H1 (cell line): Measurements from ENCODE around the gene NEGR1. TPM values are rescaled to one million over a fixed set of nuclear protein-coding genes. Genes with fewer than 3 reads are reported as not detected.

Experiments used
- CTCF ChIA-PET: fragments of 300-600 bp; sonication (Branson Sonifier 250); formaldehyde crosslinking; loops from one replicate; lab custom pipeline; 2021; ENCODE audit not compliant: partially characterized antibody; lab: Charles Lee
- POLR2A ChIA-PET: fragments of 300-600 bp; sonication (Branson Sonifier 250); formaldehyde crosslinking; loops from one replicate; lab custom pipeline; 2021; ENCODE audit warnings: inconsistent platforms; ENCODE audit not compliant: partially characterized antibody; lab: Charles Lee
- DNase-seq, 2 experiments: peaks; one replicate each; pipeline versions ENCODE4 v3.0.0 to v3.0.0-alpha.2; 2010 to 2022; ENCODE audit warnings: low spot score in 2 of 2, low read depth in 1 of 2, mixed read lengths in 1 of 2
- FAIRE-seq: peaks from 2 replicates; lab custom pipeline; 2011; peaks lifted over from hg19 to GRCh38; lab: Jason Lieb, UNC
- H2AFZ ChIP-seq: 2 replicates; pipeline ENCODE4 v1.8.1; 2012; ENCODE audit warnings: low read length, inconsistent platforms
- H2AK5ac ChIP-seq: 2 replicates; pipeline ENCODE4 v1.6.1; 2013; ENCODE audit warnings: low read depth, low read length
- H2BK120ac ChIP-seq: replicated peaks from 2 replicates; pipeline ENCODE3; 2013; ENCODE audit warnings: low read depth, low read length, inconsistent platforms
- H2BK12ac ChIP-seq: 2 replicates; pipeline ENCODE4 v1.6.1; 2013; ENCODE audit warnings: low read depth, low read length
- H2BK15ac ChIP-seq: 2 replicates; pipeline ENCODE4 v1.6.1; 2013; ENCODE audit warnings: low read length
- H2BK20ac ChIP-seq: 2 replicates; pipeline ENCODE4 v1.6.1; 2013; ENCODE audit warnings: low read length
- H2BK5ac ChIP-seq: 2 replicates; pipeline ENCODE4 v1.6.1; 2013; ENCODE audit warnings: low read depth, low read length
- H3K14ac ChIP-seq: 2 replicates; pipeline ENCODE4 v1.6.1; 2013; ENCODE audit warnings: inconsistent platforms; ENCODE audit not compliant: insufficient read length
- H3K18ac ChIP-seq: 2 replicates; pipeline ENCODE4 v1.6.1; 2013; ENCODE audit warnings: low read length; ENCODE audit errors: extremely low read depth
- H3K23ac ChIP-seq: 2 replicates; pipeline ENCODE4 v1.6.1; 2013; ENCODE audit warnings: inconsistent platforms; ENCODE audit not compliant: insufficient read length
- H3K23me2 ChIP-seq: 2 replicates; pipeline ENCODE4 v1.6.1; 2013; ENCODE audit warnings: low read depth, low read length
- H3K27ac ChIP-seq: 2 replicates; pipeline ENCODE4 v1.6.1; 2011; ENCODE audit warnings: low read depth, low read length, inconsistent platforms
- H3K27me3 ChIP-seq, 4 experiments: replicated peaks in 1 of 4; 1 replicate in 1 of 4; 2 replicates in 3 of 4; pipeline versions ENCODE4 v1.6.1 to v1.8.1; 2011 to 2013; ENCODE audit warnings: low read length in 3 of 4, mild to moderate bottlenecking in 3 of 4, inconsistent platforms in 2 of 4, mixed read lengths in 2 of 4, moderate library complexity in 1 of 4; ENCODE audit not compliant: control insufficient read depth in 3 of 4, insufficient read depth in 3 of 4; ENCODE audit errors: extremely low read depth in 1 of 4
- H3K36me3 ChIP-seq, 4 experiments: 2 replicates each; pipeline versions ENCODE4 v1.6.1 to v1.8.1; 2011 to 2013; ENCODE audit warnings: mild to moderate bottlenecking in 4 of 4, low read length in 3 of 4, moderate library complexity in 2 of 4, control low read depth in 1 of 4, inconsistent platforms in 1 of 4; ENCODE audit not compliant: insufficient read depth in 4 of 4, control insufficient read depth in 2 of 4
- H3K4ac ChIP-seq: replicated peaks from 2 replicates; pipeline ENCODE3; 2013; ENCODE audit warnings: low read length, low read depth, mixed read lengths, inconsistent platforms; ENCODE audit not compliant: insufficient read length
- H3K4me1 ChIP-seq, 4 experiments: replicated peaks in 1 of 4; 1 replicate in 1 of 4; 2 replicates in 3 of 4; pipeline versions ENCODE4 v1.6.1 to v1.8.1; 2011 to 2013; ENCODE audit warnings: low read length in 3 of 4, inconsistent platforms in 2 of 4, mixed read lengths in 1 of 4; ENCODE audit not compliant: insufficient read depth in 4 of 4, control insufficient read depth in 3 of 4
- H3K4me2 ChIP-seq, 2 experiments: 2 replicates each; pipeline versions ENCODE4 v1.6.1 to v1.8.1; 2011 to 2013; ENCODE audit warnings: low read depth in 2 of 2, low read length in 2 of 2, control low read depth in 1 of 2, inconsistent platforms in 1 of 2, mild to moderate bottlenecking in 1 of 2; ENCODE audit not compliant: insufficient read depth in 1 of 2
- H3K4me3 ChIP-seq, 4 experiments: fragments of 200-600, 300-600 bp in 1 of 4; sonication (generic), shearing (Covaris generic), sonication (Bioruptor Twin) in 1 of 4; 2 replicates each; pipeline versions ENCODE4 v1.5.1 to v1.8.1; 2011 to 2016; ENCODE audit warnings: low read length in 4 of 4, low read depth in 3 of 4, control low read depth in 2 of 4, inconsistent platforms in 2 of 4, mild to moderate bottlenecking in 2 of 4, mixed read lengths in 1 of 4, moderate library complexity in 1 of 4; ENCODE audit not compliant: insufficient read depth in 2 of 4; ENCODE audit errors: extremely low read depth in 1 of 4
- H3K56ac ChIP-seq: replicated peaks from 2 replicates; pipeline ENCODE3; 2013; ENCODE audit warnings: low read depth, mild to moderate bottlenecking, mixed read lengths, low read length, inconsistent platforms; ENCODE audit not compliant: insufficient read length
- H3K79me1 ChIP-seq: 2 replicates; pipeline ENCODE4 v1.6.1; 2013; ENCODE audit warnings: low read depth, low read length, control low read depth
- H3K79me2 ChIP-seq, 2 experiments: 2 replicates each; pipeline versions ENCODE4 v1.6.1 to v1.8.1; 2012 to 2013; ENCODE audit warnings: low read length in 2 of 2, mild to moderate bottlenecking in 2 of 2, inconsistent platforms in 1 of 2; ENCODE audit not compliant: insufficient read depth in 2 of 2, control insufficient read depth in 1 of 2
- H3K9ac ChIP-seq, 4 experiments: replicated peaks in 1 of 4; 1 replicate in 1 of 4; 2 replicates in 3 of 4; pipeline versions ENCODE4 v1.6.1 to v1.8.1; 2011 to 2013; ENCODE audit warnings: low read depth in 3 of 4, low read length in 3 of 4, control low read depth in 2 of 4, mild to moderate bottlenecking in 2 of 4, moderate library complexity in 2 of 4, inconsistent platforms in 1 of 4; ENCODE audit errors: extremely low read depth in 1 of 4
- H3K9me3 ChIP-seq, 2 experiments: 2 replicates each; pipeline versions ENCODE4 v1.6.1 to v1.8.1; 2012 to 2013; ENCODE audit warnings: mild to moderate bottlenecking in 2 of 2, moderate library complexity in 2 of 2, control low read depth in 1 of 2, inconsistent platforms in 1 of 2, low read depth in 1 of 2, low read length in 1 of 2, mixed read lengths in 1 of 2; ENCODE audit not compliant: insufficient read depth in 2 of 2
- H4K20me1 ChIP-seq, 2 experiments: replicated peaks in 1 of 2; 2 replicates each; pipeline versions ENCODE3 to v1.8.1; 2011 to 2013; ENCODE audit warnings: inconsistent platforms in 2 of 2, low read length in 2 of 2, mild to moderate bottlenecking in 1 of 2; ENCODE audit not compliant: insufficient read depth in 2 of 2, control insufficient read depth in 1 of 2
- H4K5ac ChIP-seq: 2 replicates; pipeline ENCODE4 v1.6.1; 2013; ENCODE audit warnings: low read length, low read depth, mixed read lengths, inconsistent platforms; ENCODE audit not compliant: insufficient read length
- H4K8ac ChIP-seq: 2 replicates; pipeline ENCODE4 v1.8.0; 2013; ENCODE audit warnings: mild to moderate bottlenecking, moderate library complexity, low read length, inconsistent platforms; ENCODE audit not compliant: insufficient read depth; ENCODE audit errors: extremely low read depth
- H4K91ac ChIP-seq: replicated peaks from 2 replicates; pipeline ENCODE3; 2013; ENCODE audit warnings: low read length, mixed read lengths, inconsistent platforms; ENCODE audit not compliant: insufficient read length
- CTCF ChIP-seq, 3 experiments: IDR thresholded peaks; 1 replicate in 2 of 3; 2 replicates in 1 of 3; pipeline versions ENCODE4 v1.5.1 to v1.6.1; 2011; ENCODE audit warnings: low read length in 3 of 3, mild to moderate bottlenecking in 3 of 3, inconsistent platforms in 2 of 3, low read depth in 1 of 3, moderate library complexity in 1 of 3; ENCODE audit not compliant: insufficient read depth in 1 of 3; ENCODE audit errors: control extremely low read depth in 1 of 3
- RAD21 ChIP-seq, 2 experiments: IDR thresholded peaks in 1 of 2; conservative IDR thresholded peaks in 1 of 2; 2 replicates each; pipeline ENCODE4 v1.6.1; 2011; ENCODE audit warnings: low read depth in 2 of 2, low read length in 2 of 2, improper control_type of control experiment in 1 of 2, inconsistent platforms in 1 of 2, mild to moderate bottlenecking in 1 of 2, moderate library complexity in 1 of 2
- SP4 ChIP-seq: IDR thresholded peaks from 2 replicates; pipeline ENCODE4 v1.6.1; 2012; ENCODE audit warnings: low read length, inconsistent platforms
- polyA plus RNA-seq, 7 experiments: library from polyadenylated mRNA; depleted of rRNA in 3 of 7; stranded (reverse) in 5 of 7; unstranded in 2 of 7; fragments of >200 nt in 5 of 7; fragments of 200-250 nt in 2 of 7; gene quantifications; 1 replicate in 5 of 7; 2 replicates in 1 of 7; 4 replicates in 1 of 7; pipeline versions ENCODE4 v1.2.1 to v1.2.3, GENCODE V29; 2011 to 2013; ENCODE audit warnings: missing spikeins in 2 of 7, mixed read lengths in 2 of 7
- total RNA-seq: library from RNA; stranded (reverse); fragmentation: NEBNext Ultra II Directional; extraction: Animal tissue kit (Norgen Biotek cat#: 25700); gene quantifications from 2 replicates; pipeline ENCODE4 v1.2.1, GENCODE V29; 2021

Gene NEGR1
- total and polyA plus RNA-seq, 2 of the 8 experiments (the other 6 are each of a cell fraction or from before 2014, with no cell fraction given): 0.71 to 1.3 TPM

- H4K8ac ChIP-seq: no peak overlapping the region
- no peak overlapping the region for H3K9ac ChIP-seq
- H3K79me2 ChIP-seq: no peaks in the 10 kb centered on the region
- H3K23ac ChIP-seq: no peak overlapping the region
- H3K56ac ChIP-seq: no peak overlapping the region
- no peak overlapping the region for H2BK20ac ChIP-seq
- no peak overlapping the region for H4K91ac ChIP-seq
- H3K4me3 ChIP-seq: no peak overlapping the region
- H3K27me3 ChIP-seq: no peaks in the 10 kb centered on the region
- no peak overlapping the region for H2AK5ac ChIP-seq
- no peak overlapping the region for H2AFZ ChIP-seq
- H3K79me1 ChIP-seq: no peaks in the 10 kb centered on the region
- no peak overlapping the region for H2BK120ac ChIP-seq
- H2BK5ac ChIP-seq: no peak overlapping the region
- H2BK15ac ChIP-seq: no peak overlapping the region
- TF ChIP-seq CTCF (IDR thresholded peaks at IDR 0.05; ENCODE audit: control extremely low read depth in 1 of 3, insufficient read depth in 1 of 3, low read depth in 1 of 3, low read length in 3 of 3) (peak in 1 of 3 experiments; percentile 28; a peak in 2 of 4 replicates), RAD21 (IDR thresholded peaks at IDR 0.05 in 1 of 2, conservative IDR thresholded peaks at IDR 0.05 in 1 of 2; ENCODE audit: low read depth in 2 of 2, low read length in 2 of 2) (peak; percentile 19 to 36; a peak in 3 of 4 replicates), SP4 (no peak)
- no peak overlapping the region for H2BK12ac ChIP-seq
- H3K4me2 ChIP-seq: no peak overlapping the region
- no peak overlapping the region for H3K18ac ChIP-seq
- H3K4me1 ChIP-seq: no peaks in the 10 kb centered on the region
- no peaks in the 10 kb centered on the region for H3K36me3 ChIP-seq
- POLR2A ChIA-PET: no interaction called here
- DNase-seq (no peak), FAIRE-seq (no peak)
- H3K14ac ChIP-seq: no peak overlapping the region
- H3K23me2 ChIP-seq: no peaks in the 10 kb centered on the region; the same call in 1 of the 2 replicates
- H4K20me1 ChIP-seq: no peaks in the 10 kb centered on the region
- H3K4ac ChIP-seq: no peak overlapping the region
- H4K5ac ChIP-seq: no peak overlapping the region
- CTCF ChIA-PET: interaction anchor here (0.9 to 1.8 kb wide), 2 partner anchors 11 to 22 kb away, joined by 4 to 6 read pairs; no protein-coding TSS in a partner anchor
- no peak overlapping the region for H3K27ac ChIP-seq
- H3K9me3 ChIP-seq: no peaks in the 10 kb centered on the region
Observed at GRCh38 chr1:71796006-71796405, 486.3 kb downstream of the NEGR1 start.
